ENCODE measurements around the gene RCAN1. TPM values are rescaled to one million over a fixed set of nuclear protein-coding genes. Genes with fewer than 3 reads are reported as not detected.

RCAN1 gene
- total and polyA plus RNA-seq, 2 of the 13 experiments (the other 11 are each of a cell fraction or from before 2014, with no cell fraction given), result 9.4 to 34.1 TPM

GRCh38 chr21:34559089-34559631 lies 55.8 kb downstream of the RCAN1 start (continued):
- TF ChIP-seq MTERF4 (CRISPR knock-in tag; IDR thresholded peaks at IDR 0.05) (no peak), THAP8 (CRISPR knock-in tag; IDR thresholded peaks at IDR 0.05; ENCODE audit: borderline replicate concordance) (no peak), KLF15 (CRISPR knock-in tag; IDR thresholded peaks at IDR 0.05; ENCODE audit: borderline replicate concordance) (no peak), ZNF512B (CRISPR knock-in tag; IDR thresholded peaks at IDR 0.05; ENCODE audit: borderline replicate concordance) (no peak)

GRCh38 chr21:34558166-34558565 lies 56.7 kb downstream of the RCAN1 start:
- in situ Hi-C loops (cut with HindIII; ENCODE audit: extremely low pct_ligation_motif_present, low pct_unique_long_range_greater_than_20kb) (no loop called here), intact Hi-C loops (cut with micrococcal nuclease; ENCODE audit: unreplicated experiment) (no loop called here)
- no peaks in the 10 kb centered on the region for H3K9me3 ChIP-seq (ENCODE audit: low read length)
- ATAC-seq (no peak), DNase-seq (ENCODE audit: low spot score) (no peak), FAIRE-seq (no peak)
- H3K9ac ChIP-seq (ENCODE audit: insufficient read depth, low read depth, low read length), result no peak overlapping the region
- BruUV-seq (replicated peaks), result no TSS peak
- H3K4me2 ChIP-seq (ENCODE audit: low read depth, low read length), result no peak overlapping the region
- WGBS (ENCODE audit: low lambda C conversion rate), result 67% methylated on average over 4 of the region's 5 CpGs
- no peaks in the 10 kb centered on the region for H3K36me3 ChIP-seq (replicated peaks in 1 of 2; ENCODE audit: control insufficient read depth in 1 of 2, insufficient read depth in 2 of 2, low read length in 2 of 2)
- CTCF ChIA-PET (ENCODE audit: low intra/inter-chr PET ratio, low total read pairs), result no interaction called here
- POLR2A ChIA-PET, result no interaction called here
- no peaks in the 10 kb centered on the region for H3K27me3 ChIP-seq (ENCODE audit: control insufficient read depth in 1 of 2, insufficient read depth in 2 of 2, low read length in 2 of 2)
- no peaks in the 10 kb centered on the region for H3K79me2 ChIP-seq (ENCODE audit: insufficient read depth, low read length)
- H3K4me1 ChIP-seq (ENCODE audit: insufficient read depth, low read length), result no peaks in the 10 kb centered on the region
- no peak overlapping the region for H2AFZ ChIP-seq (ENCODE audit: low read length)
- no peaks in the 10 kb centered on the region for H4K20me1 ChIP-seq (ENCODE audit: insufficient read depth, low read length)
- no peak overlapping the region for H3K4me3 ChIP-seq (replicated peaks in 1 of 3; ENCODE audit: insufficient read depth in 1 of 3, low read depth in 2 of 3, low read length in 3 of 3)
- H3K27ac ChIP-seq (ENCODE audit: extremely low read length, insufficient read depth, low read length), result no peak overlapping the region
- no peak for TF ChIP-seq FLYWCH1 (CRISPR knock-in tag; IDR thresholded peaks at IDR 0.05)
- no peak for TF ChIP-seq ZNF333 (CRISPR knock-in tag; IDR thresholded peaks at IDR 0.05; ENCODE audit: borderline replicate concordance)
- no peak for TF ChIP-seq ZNF234 (CRISPR knock-in tag; conservative IDR thresholded peaks at IDR 0.05)
- TF ChIP-seq MAZ (IDR thresholded peaks at IDR 0.05; ENCODE audit: borderline replicate concordance, low read depth, low read length), result no peak
- TF ChIP-seq MAZ (CRISPR knock-in tag; IDR thresholded peaks at IDR 0.05; ENCODE audit: low read depth), result no peak
- no peak for TF ChIP-seq GMEB2 (CRISPR knock-in tag; IDR thresholded peaks at IDR 0.05; ENCODE audit: low read depth)
- no peak for TF ChIP-seq SIN3A (IDR thresholded peaks at IDR 0.05; ENCODE audit: borderline replicate concordance, low read depth, low read length)
- TF ChIP-seq JDP2 (CRISPR knock-in tag; IDR thresholded peaks at IDR 0.05; ENCODE audit: borderline replicate concordance), result no peak
- TF ChIP-seq RXRB (CRISPR knock-in tag; IDR thresholded peaks at IDR 0.05; ENCODE audit: borderline replicate concordance), result no peak
- no peak for TF ChIP-seq MYNN (CRISPR knock-in tag; IDR thresholded peaks at IDR 0.05; ENCODE audit: low read depth)
- no peak for TF ChIP-seq ZBTB7A (CRISPR knock-in tag; IDR thresholded peaks at IDR 0.05)
- TF ChIP-seq CREB1 (IDR thresholded peaks at IDR 0.05), result no peak
- TF ChIP-seq CREB1 (CRISPR knock-in tag; IDR thresholded peaks at IDR 0.05), result no peak
- no peak for TF ChIP-seq ZNF34 (CRISPR knock-in tag; IDR thresholded peaks at IDR 0.05; ENCODE audit: borderline replicate concordance)
- no peak for TF ChIP-seq NFKB2 (CRISPR knock-in tag; IDR thresholded peaks at IDR 0.05; ENCODE audit: borderline replicate concordance)

Measured in HepG2 (cell line).